ENCODE data around the gene CFAP251.
"Not testable (repeated sequence)": the region's sequence is repeated elsewhere in the genome, so short reads cannot be mapped to it uniquely, and the experiment has no call there.

CFAP251 gene

DNA sequence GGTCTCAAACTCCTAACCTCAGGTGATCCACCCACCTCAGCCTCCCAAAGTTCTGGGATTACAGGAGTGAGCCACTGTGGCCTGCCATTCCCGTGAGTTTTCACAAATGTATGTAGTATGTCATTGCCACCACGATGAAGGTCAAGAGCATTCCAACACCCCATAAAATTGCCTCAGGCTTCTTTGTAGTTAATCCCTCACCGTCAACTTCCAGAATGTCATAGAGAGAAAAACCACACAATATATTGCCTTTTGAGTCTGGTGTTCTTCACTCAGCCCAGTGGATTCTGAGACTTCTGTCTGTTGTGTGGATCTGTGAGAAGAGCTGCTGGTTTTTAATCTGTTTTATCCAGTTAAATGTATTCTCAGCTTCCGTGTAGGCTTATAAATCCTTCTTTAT lies 12.6 kb upstream of the CFAP251 start:
- no peak for DNase-seq

DNA sequence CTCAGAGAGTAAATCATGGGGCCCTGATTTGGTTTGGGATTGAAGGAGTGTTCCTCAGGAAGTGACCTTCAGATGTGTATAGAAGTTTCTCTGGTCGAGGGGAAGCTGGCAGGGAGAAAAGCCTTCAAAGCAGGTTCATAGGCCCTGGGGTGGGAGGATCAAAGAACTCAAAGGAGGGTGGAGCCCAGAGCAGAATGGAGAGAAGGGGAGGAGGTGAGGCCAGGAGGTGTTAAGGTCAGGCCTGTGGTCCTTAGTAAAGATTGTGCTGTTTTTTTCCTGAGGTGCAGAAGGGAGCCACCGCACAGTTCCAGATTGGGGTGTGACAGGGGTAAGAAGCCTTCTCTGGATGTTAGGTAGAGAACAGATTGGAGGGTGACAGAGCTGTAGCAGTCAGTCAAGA lies 9.7 kb upstream of the CFAP251 start:
- no peak for DNase-seq

DNA sequence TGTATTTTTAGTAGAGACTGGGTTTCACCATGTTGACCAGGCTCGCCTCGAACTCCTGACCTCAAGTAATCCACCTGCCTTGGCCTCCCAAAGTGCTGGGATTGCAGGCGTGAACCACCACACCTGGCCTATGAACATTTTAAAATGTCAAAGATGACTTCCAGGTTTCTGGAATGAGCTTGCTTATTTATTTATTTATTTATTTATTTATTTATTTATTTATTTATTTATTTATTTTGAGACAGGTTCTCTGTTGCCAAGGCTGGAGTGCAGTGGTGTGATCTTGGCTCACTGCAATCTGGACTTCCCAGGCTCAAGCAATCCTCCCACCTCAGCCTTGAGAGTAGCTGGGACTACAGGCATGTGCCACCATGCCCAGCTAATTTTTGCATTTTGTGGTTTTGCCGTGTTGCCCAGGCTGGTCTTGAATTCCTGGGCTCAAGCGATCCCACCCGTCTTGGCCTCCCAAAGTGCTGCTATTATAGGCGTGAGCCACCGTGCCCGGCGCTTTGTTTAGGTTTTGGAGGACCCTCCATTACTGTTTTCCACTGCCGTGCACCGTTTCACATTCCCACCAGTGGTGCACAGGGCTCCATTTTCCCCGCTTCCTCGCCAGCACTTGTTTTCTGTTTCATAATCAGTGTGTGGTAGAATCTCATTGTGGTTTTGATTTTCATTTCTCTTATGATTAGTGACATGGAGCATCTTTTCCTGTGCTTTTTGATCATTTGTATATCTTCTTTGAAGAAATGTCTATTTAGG lies 6.4 kb upstream of the CFAP251 start:
- no peak for DNase-seq

DNA sequence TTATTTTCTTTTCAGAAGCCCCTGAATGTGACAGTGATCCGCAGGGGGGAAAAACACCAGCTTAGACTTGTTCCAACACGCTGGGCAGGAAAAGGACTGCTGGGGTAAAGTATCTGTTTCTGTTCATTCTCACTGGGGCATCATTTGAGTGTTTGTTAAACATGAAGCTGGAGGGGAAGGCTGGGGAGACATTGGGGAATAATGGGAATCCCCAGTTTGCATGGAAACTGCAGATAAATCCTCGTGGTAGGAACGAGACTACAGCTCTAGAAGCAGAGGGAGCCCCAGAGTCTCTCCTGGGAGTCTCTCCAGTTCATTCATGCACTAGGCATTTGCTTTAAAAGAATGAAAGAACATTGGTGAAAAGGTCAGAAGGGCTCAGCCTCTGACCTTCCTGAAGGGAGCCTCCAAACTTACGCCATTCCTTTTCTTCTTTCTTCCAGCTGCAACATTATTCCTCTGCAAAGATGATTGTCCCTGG lies 2.5 kb upstream of the CFAP251 start:
- DNase-seq, result no peak

DNA sequence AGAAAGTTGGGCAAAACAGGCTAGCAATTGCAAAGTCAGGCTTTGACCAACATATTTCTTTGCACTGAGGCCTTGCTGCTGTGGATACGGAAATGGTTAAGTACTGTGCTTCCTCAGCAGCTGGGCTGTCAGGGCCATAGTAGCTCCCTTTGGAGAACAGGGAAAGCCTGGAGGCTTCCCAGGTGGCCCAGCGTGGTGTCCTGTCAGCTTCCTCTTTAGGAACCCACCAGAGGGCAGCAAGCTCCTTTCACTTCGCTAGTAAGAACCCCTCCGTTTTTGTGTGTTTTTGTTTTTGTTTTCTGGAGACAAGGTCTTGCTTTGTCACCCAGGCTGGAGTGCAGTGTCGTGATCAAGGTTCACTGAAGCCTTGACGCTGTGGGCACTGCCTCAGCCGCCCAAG lies 1.7 kb upstream of the CFAP251 start:
- no peak for DNase-seq

DNA sequence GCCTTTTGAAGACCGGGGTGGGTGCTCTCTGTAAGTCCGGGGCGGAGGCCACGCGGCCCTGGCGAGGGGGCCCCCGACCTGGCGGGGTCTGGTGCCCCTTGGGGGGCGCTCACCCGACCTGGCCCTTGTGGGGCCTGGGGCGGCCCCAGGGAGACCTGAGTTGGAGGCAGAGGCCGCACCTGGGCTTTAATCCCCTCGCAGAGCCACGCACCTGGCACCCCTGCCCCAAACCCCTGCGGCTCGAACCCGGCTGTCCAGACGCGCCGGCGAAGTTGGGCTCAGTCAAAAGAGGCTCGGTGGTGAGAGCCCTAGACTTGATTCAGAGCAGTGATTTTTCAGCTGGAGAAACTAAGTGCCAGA lies 267 bp downstream of the CFAP251 start:
- DNase-seq, result no peak

DNA sequence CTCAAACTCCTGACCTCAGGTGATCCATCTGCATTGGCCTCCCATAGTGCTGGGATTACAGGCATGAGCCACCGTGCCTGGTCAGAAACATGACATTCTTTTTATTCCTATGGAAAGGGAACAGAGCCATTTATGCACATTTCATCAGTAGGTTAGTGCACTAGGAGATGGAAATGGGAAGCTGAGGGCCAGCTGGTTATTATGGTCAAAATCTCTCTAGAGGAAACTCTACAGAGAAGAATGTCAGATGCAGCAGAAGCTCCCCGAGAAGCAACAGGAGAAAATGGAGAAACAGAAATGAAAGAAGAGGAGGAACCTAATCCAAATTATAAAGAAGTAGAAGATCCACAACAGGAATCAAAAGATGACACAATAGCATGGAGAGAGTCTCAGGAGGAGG lies 2.7 kb downstream of the CFAP251 start:
- no peak for DNase-seq

DNA sequence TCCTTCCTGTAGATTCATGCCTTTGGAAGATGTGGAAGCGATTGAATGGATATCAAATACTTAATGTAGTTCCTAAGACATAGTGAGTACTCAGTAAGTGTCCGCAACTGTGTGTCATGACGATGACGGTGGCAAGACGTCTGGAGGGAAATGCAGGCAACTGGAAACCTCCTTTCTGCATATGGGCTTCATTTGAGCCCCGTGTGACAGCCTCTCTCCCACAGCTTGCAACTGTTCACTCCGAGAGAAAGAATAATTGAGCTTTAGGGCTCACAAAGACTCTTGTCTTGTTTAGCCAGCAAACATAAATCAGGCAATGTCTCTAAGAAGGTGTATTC lies 6.9 kb downstream of the CFAP251 start:
- DNase-seq, result no peak

DNA sequence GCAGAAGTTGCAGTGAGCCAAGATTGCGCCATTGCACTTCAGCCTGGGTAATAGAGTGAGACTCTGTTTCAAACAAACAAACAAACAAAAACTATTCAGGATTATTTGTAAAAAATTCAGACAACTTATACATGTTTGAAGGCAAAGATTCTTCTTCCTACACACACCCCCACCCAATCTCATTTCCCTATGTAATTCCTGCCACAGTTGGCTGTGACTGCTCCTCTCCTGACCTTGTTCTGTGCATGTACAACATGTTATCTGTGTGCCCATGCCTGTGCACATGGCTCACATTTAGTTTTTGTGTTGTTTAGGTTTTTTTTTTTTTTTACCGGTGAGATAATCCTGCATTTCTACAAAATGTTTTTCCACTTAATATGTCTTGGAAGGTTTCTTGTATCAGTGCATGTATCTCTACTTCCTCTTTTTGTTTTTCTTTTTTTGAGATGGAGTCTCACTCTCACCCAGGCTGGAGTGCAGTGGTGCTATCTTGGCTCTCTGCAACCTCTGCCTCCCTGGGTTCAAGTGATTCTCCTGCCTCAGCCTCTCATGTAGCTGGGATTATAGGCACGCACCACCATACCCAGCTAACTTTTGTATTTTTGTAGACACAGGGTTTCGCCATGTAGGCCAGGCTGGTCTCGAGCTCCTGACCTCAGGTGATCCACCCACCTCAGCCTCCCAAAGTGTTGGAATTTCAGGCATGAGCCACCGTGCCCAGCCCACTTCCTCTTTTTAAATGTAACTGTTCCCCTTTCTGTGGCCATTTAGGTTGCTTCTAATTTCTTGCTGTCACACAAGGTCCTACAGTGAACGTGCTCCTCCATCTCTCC lies 8.7 kb downstream of the CFAP251 start:
- DNase-seq, result no peak

DNA sequence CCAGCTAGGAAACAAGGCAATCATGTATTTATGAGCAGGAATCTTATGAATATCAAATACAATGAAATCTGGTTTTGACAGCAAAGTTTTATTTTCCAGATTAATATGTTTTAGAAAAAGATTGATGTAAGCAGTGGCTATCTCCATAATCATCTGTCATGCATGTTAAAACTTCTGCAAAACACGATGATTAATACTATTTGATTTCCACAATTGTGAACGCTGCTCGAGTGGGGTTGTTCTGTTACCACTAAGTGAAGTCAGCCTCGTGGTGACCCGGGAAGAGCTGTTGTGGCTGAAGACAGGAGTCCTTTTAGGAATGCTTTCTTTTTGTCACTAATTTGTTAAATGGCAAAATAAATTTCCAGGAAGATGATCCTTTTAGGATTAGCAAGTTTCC lies 9.4 kb downstream of the CFAP251 start:
- no peak for DNase-seq

DNA sequence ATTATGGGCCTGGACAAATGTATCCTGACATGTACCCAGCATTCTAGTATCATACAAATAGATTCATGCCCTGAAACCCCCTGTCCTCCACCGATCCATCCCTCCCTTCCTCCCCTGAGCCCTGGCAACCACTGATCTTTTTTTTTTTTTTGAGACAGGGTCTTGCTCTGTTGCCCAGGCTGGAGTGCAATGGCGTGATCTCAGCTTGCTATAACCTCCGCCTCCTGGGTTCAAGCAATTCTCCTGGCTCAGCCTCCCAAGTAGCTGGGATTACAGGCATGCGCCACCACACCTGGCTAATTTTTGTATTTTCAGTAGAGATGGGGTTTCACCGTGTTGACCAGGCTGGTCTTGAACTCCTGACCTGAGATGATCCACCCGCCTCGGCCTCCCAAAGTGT lies 11.2 kb downstream of the CFAP251 start:
- DNase-seq, result not testable (repeated sequence)

DNA sequence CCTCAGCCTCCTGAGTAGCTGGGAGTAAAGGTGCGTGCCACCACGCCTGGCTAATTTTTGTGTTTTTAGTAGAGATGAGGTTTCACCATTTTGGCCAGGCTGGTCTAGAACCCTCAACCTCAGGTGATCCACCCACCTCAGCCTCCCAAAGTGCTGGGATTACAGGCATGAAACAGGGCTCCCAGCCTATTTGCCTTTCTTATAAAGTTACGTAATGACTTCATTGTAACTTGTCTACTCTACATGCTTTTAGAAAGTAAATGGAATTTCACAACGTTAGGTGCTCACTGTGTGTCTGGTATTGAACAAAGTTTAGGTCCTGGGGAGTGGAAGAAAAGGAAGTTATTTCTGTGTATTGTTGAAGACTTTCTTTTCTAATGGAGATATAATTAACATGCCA lies 12.5 kb downstream of the CFAP251 start:
- no peak for DNase-seq

DNA sequence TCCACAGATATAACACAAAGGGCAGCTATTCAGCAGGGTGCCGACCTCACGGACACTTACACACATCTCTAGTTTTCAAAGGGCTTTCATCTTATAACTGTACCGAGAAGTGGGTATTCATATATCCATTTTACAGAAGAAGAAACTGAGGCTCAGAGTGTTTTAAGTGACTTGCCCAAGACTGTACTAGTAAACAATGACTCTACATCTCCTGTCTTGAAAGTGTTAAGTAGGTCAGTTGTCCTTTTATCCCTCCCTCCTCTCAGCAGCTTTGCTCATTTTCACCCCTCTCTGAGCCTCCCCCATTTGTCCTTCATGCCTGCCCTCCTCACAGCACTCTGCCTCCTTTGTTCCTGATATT lies 13.8 kb downstream of the CFAP251 start:
- no peak for DNase-seq

DNA sequence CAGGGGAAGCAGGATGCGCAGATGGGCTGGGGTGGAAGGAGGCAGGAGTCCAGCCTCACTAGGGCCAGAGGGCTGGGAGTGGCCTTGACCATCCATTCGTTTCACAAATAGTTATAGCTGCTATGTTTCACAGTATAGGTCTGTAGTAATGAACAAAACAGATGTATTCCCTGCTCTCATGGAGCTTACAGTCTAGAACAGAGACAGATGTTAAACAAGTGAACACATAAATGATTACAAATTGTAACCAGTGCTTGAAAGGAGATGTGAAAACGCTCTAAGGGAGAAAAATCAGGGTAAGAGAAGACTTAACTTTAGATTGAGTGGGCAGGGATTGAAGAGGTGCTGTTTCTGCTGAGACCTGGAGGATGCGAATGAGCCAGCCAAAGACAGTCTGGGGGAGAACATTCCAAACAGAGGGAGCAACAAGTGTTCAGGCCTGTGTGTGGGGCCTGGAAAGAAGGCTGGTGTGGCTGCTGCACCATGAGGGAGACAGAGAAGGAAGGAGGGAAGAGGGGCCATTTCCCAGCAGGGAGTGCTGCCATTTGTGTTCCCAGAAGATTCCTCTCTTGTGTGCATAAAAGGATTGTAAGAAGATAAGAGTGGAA lies 14.6 kb downstream of the CFAP251 start:
- DNase-seq, result no peak

DNA sequence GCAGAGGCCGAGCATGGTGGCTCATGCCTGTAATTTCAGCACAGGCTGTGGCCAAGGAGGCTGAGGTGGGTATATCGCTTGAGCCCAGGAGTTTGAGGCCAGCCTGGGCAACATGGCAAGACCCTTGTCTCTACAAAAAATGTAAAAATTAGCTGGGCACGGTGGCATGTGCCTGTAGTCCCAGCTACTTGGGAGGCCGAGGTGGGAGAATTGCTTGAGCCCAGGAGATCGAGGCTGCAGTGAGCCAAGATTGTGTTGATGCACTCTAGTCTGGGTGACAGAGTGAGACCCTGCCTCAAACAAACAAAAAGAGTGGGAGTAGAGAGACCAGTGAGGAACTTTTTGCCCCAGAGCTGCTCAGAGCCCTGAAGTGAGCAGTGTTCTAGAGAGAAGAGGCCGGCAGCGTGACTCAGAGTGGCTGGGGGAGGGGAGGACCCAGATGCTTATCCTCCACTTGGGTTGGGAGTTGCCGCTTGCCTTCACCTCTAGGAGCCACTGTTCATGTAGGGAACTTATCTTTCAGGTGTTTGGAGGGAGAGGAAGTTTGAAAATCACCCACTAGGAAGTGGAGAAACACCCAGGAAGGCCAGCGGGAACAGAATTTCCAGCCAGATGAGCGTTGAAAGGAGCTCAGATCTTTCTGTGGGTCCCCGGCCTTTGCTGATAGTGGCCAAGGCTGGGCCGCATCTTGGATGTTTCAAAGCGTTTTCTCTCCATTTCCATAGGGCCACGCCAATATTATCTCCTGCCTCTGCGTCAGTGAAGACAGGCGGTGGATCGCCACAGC lies 15.3 kb downstream of the CFAP251 start:
- no peak for DNase-seq

DNA sequence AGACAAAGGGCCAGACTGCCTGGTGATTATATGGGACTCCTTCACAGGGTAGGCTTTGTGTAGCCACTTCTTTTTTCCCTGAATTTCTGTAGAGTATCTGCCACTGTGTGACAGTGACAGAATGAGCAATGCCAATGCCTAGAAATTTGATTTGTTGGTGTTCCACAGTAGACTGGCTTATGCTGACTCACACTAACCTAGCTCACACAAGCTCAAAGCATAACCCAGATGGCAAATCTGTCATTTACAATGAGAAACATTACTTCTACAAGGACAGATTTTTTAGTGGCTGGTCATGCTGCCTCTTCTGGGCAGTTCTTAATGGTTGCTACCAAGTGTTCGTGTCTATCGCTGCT lies 15.9 kb downstream of the CFAP251 start:
- no peak for DNase-seq

DNA sequence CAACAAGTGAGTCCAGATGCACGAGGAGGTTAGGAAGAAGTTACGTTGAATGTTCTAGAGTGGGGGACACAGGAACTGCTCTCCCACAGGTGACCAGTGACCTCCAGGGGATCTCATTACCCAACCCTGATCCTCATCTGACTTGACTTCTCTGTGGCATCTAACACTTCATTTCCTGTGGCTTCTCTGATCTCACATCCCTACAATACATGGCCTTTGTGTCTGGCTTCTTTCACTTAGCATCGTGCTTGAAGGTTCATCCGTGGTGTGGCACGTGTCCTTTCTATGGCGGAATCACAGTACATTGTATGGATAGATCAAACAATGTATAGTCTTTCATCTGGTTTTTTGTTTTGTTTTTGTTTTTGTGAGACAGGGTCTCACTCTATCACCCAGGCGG lies 19.3 kb downstream of the CFAP251 start:
- DNase-seq, result no peak

DNA sequence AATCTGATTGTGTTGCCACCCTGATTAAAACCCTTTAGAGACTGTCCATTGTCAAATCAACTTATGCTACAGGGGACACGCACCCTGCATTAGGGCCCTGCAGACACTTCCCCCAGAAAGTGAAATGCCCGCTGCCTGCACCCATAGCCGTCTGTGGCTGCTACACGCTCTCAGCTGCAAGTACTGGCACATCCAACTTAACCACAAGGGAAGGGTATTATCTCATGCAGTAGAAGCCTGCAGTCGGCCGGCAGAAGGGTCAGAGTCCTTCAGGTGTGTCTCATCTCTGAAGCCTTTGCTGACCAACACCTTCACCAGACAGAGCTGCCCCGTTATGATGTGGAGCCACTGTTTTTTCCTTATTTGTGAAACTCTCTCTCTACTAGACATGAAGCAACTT lies 20.8 kb downstream of the CFAP251 start:
- no peak for DNase-seq

DNA sequence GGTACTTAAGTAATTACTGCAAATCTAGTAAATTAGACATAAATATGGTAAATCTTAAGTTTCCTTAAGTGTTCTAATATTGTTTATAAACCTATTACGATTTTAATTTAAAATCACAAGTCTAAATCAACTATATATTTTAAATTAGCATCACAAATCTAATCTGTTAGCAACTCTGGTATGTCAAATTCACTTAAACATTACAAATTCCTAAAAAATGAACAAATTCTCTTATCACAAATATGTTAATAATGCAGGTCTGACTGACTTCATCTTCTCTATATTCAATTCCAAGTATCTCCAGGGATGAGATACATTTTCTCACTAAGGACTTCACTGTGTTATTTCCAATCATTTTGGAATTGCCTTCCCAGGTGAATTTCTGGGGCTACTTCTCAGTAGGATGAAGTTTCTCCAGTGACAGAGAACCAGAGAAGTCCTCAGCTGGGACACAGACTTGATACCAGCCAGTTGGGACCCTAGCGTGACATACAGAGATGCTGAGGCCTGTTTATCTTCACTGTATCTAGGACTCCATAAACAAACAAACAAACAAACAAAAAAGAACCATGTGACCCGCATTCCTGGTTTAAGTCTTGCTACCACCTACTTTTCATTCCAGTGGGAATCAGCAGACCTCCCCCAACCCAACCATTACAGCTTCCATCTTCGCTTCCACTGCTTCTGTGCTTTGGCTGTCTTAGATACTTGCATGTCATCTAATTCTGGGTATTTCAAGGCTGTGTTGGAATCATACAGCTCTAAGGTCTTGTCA lies 21.8 kb downstream of the CFAP251 start:
- DNase-seq, result no peak

DNA sequence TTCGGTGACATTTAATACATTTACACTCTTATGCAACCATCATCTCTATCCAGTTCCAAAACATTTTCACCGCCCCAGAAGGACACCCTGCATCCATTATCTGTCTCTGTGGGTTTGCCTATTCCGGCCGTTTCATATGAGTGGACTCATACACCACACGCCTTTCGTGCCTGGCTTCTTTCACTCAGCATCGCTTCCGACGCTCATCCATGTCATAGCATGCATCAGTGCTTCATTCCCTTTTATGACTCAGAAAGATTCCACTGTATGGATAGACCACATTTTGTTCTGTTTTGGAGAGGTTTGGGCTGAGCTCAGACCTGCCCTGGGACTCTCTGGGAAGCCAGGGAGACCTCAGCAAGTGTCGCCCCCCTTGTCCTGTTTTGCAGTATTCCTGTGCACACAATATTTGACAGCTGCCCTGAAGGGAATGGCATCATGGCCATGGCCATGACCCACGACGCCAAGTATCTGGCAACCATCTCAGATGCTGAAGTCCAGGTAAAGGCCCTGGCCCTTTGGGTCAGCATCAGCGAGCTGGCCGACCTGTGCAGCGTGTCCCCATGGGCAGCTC lies 23.8 kb downstream of the CFAP251 start:
- DNase-seq, result no peak

DNA sequence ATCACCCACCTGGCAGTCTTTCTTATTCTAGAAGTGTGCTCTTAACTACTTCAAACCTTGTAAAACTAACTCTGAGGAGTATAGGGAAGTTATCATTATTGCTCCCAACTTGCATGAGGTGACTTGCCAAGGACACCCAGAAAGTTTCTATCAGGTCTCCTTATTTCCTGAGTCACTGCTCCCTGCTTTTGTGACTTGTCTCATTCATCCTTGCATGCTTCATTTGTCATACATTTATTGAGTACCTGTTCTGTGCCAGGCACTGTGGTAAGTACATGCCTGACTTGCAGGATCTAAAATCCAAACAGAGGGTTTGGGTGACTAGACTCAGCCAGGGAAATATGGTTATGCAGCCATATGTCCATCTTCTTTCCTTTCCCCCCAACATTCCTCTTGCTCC lies 25.5 kb downstream of the CFAP251 start:
- DNase-seq, result no peak

DNA sequence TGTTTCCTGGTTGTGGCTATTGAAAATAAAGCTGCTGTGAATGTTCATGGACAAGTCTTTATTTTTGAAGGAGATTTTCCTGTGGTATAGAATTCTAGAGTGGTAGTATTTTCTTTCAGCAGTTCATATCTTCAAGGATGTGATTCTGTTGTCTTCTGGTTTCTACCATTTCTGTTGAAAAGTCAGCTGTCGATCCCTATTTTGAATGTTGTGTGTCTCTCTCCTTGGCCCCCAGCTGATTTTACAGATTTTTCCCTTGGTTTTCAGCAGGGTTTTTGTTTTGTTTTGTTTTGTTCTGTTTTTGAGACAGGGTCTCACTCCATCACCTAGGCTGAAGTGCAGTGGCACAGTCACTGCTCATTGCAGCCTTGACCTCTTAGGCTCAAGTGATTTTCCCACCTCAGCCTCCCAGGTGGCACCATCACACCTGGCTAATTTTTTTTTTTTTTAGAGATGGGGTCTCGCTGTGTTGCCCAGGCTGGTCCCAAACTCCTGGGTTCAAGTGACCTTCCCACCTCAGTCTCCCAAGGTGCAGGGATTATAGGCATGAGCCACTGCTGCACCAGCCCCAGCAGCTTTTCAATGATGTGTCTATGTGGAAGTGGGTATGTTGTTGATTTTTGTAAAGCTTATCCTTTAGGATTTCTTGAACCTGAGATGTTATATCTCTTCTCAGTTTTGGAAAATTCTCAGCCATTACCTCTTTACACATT lies 28.1 kb downstream of the CFAP251 start:
- DNase-seq, result no peak

Measured in NCI-H446 treated with DMSO at 0.1 percent for 48 hours (cell line).